GM18867 (cell line): ENCODE results near the gene MNDA.
"Not testable (repeated sequence)": the region's sequence is repeated elsewhere in the genome, so short reads cannot be mapped to it uniquely, and the experiment has no call there.

Experiments used
- ATAC-seq: cut with Tn5 transposase; IDR thresholded peaks from one replicate; pipeline ENCODE4 v1.9.1; 2021; ENCODE audit warnings: mild to moderate bottlenecking, moderate library complexity; ENCODE audit not compliant: unreplicated experiment

MNDA gene

DNA sequence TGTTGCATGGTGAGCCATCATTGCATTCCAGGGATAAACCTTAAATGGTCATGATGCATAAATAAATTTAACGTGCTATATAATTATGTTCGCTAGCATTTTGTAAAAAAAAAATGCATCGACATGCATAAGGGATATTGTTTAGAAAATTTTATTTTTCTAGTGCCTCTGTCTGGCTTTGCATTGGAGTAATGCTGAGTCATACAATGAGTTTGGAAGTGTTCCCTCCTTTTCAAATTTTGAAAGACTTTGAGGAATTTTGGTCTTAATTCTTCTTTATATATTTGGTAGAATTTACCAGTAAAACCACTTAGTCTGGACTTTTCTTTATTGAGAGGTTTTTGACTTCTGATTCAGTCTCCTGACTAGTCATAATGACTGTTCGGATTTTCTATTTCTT is 4.9 kb downstream of the MNDA start:
- no peak for ATAC-seq

DNA sequence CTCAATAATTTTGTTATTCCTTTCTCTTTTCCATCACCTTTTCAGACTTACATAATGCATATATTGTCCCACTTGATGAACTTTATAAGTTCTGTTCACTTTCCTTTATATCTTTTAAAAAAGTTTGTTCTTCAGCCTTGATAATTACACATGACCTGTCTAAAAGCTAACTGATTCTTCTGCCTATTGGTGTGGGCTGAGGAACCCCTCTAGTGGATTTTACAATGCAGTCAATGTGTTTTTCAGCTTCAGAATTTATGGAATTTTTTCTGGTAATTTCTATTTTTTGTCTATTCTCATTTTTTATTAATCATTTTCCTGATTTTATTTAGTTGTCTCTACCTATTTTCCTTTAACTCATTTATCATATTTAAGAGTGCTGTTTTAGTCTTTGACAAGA is 7.5 kb downstream of the MNDA start:
- no peak for ATAC-seq

GRCh38 chr1:158839566-158839965 is 8.4 kb downstream of the MNDA start:
- no peak for ATAC-seq

- no peak for ATAC-seq
Observed at GRCh38 chr1:158840236-158840635, 9.1 kb downstream of the MNDA start.

DNA sequence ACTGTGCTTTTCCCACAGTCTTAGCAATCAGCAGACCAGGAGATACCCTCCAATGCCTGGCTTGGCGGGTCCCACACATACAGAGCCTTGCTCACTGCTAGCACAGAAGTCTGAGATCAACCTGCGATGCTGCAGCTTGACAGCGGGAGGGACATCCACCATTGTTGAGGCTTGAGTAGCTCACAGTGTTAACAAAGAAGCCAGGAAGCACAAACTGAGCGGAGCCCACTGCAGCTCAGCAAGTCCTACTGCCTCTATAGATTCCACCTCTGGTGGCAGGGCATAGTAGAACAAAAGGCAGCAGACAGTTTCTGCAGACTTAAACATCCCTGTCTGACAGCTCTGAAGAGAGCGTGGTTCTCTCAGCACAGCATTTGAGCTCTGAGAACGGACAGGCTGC is 33.4 kb downstream of the MNDA start:
- ATAC-seq = no peak

DNA sequence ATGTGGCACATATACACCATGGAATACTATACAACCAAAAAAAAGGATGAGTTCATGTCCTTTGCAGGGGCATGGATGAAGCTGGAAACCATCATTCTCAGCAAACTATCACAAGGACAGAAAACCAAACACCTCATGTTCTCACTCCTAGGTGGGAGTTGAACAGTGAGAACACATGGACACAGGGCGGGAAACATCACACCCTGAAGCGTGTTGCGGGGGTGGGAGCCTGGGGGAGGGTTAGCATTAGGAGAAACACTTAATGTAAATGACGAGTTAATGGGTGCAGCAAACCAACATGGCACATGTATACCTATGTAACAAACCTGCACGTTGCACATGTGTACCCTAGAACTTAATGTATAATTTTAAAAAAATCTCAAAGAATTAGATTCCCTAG is 39.3 kb downstream of the MNDA start:
- ATAC-seq = not testable (repeated sequence)

- no peak for ATAC-seq
Observed at GRCh38 chr1:158873141-158873540, 42.0 kb downstream of the MNDA start.

GRCh38 chr1:158893654-158894053 is 62.5 kb downstream of the MNDA start:
- ATAC-seq = no peak

DNA sequence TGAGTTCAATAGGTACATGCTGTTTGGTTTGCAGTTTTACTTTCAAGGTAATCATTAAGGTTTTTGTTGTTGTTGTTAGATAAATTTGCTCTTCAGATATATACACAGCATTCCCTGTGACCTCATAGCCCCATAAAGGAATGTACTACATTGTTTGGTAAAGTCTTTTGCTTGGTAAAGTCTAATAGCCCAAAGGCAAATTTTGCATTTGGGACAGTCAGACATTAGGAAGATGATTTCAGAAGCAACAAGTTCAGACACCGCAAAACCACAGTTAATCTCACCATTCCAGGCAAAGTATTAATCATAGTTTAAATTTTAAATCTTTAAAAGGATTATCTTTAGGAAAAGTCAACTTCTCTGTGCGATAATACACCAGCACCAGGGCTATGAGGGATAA is 67.6 kb downstream of the MNDA start:
- no peak for ATAC-seq
